Measurements from ENCODE around the gene SPNS3.

SPNS3 gene

DNA sequence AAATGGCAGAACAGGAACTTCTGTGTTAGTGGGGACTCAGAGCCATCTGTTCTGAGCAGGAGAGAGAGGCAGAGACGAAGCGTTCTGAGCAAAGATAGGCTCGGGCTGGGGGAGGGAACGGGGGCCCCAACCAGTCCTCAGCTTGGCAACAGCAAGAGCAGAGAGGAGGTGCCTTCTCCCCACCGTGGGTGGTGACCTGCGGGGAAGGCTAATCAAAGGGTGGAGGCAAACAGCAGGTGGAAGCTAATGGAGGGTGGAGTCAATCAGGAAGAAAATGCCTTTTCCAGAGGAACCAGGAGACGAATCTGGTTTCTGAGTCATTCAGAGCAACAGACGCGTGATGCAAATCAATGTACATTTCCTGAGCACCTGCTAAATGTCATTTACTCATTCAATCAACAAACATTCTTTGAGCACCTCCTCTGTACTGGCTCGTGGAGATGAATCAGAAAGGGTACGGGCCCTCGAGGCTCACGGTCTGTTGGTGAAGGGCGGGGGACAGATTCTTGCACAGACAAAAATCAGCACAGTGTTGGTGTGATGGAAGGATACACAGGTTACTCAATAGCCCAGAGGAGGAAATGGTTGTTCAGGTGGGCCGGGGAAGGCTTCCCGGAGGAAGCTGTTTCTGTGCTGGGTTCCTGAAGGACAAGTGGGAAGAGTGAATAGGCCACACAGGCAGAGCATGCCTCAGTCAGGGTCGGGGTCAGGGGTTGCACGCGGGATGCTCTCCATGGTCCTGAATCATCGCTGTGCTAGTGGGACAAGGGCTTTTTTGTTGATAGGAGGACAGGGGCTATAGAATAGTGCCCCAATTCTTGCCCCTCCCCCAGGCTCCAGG lies 59.2 kb downstream of the SPNS3 start (continued):
- TF ChIP-seq, protein P1, sequence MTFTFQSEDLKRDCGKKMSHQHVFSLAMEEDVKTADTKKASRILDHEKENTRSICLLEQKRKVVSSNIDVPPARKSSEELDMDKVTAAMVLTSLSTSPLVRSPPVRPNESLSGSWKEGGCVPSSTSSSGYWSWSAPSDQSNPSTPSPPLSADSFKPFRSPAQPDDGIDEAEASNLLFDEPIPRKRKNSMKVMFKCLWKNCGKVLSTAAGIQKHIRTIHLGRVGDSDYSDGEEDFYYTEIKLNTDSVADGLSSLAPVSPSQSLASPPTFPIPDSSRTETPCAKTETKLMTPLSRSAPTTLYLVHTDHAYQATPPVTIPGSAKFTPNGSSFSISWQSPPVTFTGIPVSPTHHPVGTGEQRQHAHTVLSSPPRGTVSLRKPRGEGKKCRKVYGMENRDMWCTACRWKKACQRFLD (tag by site-specific recombination; IDR thresholded peaks at IDR 0.05): no peak

DNA sequence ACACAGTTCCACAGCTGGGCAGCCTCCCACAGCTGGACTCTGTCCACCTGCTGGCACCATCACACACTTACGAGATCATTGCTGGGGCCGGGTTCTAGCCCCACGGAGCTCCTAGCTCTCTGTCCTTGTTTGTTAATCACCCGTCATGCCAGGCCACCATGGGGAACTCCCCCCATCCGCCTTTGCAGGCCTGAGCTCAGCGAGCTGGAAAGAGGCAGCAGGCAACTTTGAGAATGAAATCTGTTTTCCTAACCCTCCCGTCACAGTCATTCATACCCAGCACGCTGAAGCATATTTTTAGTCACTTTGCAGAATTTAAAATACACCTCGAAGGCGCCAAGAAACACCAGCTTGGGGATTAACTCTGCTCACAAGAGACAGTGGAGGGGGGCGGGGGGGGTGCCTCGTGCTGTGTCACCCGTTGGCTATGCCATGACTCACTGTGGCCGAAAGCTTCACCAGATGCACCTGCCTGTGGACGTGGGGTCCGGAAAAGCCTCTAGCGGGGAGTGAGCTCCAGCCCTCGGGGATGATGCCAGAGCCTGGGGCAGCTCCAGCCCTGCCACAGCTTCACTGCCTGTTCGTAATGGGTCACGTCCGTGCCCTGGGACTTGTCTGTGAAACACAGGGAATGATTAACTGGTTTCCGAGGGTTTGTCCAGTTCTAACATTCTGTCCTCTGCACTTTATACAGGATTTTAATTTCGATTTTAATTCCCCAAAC lies 63.5 kb downstream of the SPNS3 start:
- Histone ChIP-seq H3K27ac (ENCODE audit: extremely low read depth, low read depth, low read length) (no peak overlapping the region), H3K9me3 (ENCODE audit: control insufficient read depth, insufficient read depth, low read depth, low read length) (no peaks in the 10 kb centered on the region), H3K36me3 (ENCODE audit: control insufficient read depth in 2 of 2, insufficient read depth in 1 of 2, low read length in 2 of 2) (no peaks in the 10 kb centered on the region), H3K4me3 (ENCODE audit: low read depth, low read length) (no peak overlapping the region), H3K4me1 (ENCODE audit: control insufficient read depth, insufficient read depth, low read length) (no peaks in the 10 kb centered on the region)
- TF ChIP-seq PATZ1 (tag by site-specific recombination; IDR thresholded peaks at IDR 0.05) (no peak), ZBTB17 (tag by site-specific recombination; IDR thresholded peaks at IDR 0.05) (no peak), ZIC2 (tag by site-specific recombination; IDR thresholded peaks at IDR 0.05) (peak; percentile 92), MEIS1 (CRISPR knock-in tag; IDR thresholded peaks at IDR 0.05; ENCODE audit: borderline replicate concordance) (no peak), GFI1B (tag by site-specific recombination; IDR thresholded peaks at IDR 0.05) (no peak)
- ChIA-PET CTCF (no interaction called here), POLR2A (interaction anchor here (0.6 kb wide), 1 partner anchor 233 kb away, joined by 4 read pairs; the partner anchor contains the start of gene ANKFY1)

- Histone ChIP-seq H3K9me3 (ENCODE audit: control insufficient read depth, insufficient read depth, low read depth, low read length) (no peaks in the 10 kb centered on the region), H3K4me3 (ENCODE audit: low read depth, low read length) (peak within 1 kb of the TSS; percentile 12), H3K27ac (ENCODE audit: extremely low read depth, low read depth, low read length) (no peak within 1 kb of the TSS), H3K36me3 (ENCODE audit: control insufficient read depth in 2 of 2, insufficient read depth in 1 of 2, low read length in 2 of 2) (no peaks in the 10 kb centered on the region), H3K4me1 (ENCODE audit: control insufficient read depth, insufficient read depth, low read length) (no peaks in the 10 kb centered on the region)
- ChIA-PET POLR2A (interaction anchor here (0.6 to 2.1 kb wide), 2 partner anchors 44 to 57 kb away, joined by 3 to 5 read pairs; partner anchors contain the start of gene MYBBP1A), CTCF (interaction anchor here (0.6 to 2.0 kb wide), 4 partner anchors 25 to 126 kb away, joined by 3 to 6 read pairs (median 3); no protein-coding TSS in a partner anchor)
- TF ChIP-seq SETDB1 (IDR thresholded peaks at IDR 0.05; ENCODE audit: insufficient read length, low read length) (no peak), YY1 (tag by site-specific recombination; IDR thresholded peaks at IDR 0.05) (no peak), ZFHX2 (tag by site-specific recombination; conservative IDR thresholded peaks at IDR 0.05) (no peak), ZNF701 (tag by site-specific recombination; IDR thresholded peaks at IDR 0.05) (no peak), ZNF354C (tag by site-specific recombination; IDR thresholded peaks at IDR 0.05; ENCODE audit: borderline replicate concordance, low read depth) (no peak), ZFP69B (tag by site-specific recombination; IDR thresholded peaks at IDR 0.05) (no peak), SP2 (tag by site-specific recombination; IDR thresholded peaks at IDR 0.05) (0 out of 2 replicates have a peak, but pooled peaks have one; percentile 6), PATZ1 (tag by site-specific recombination; IDR thresholded peaks at IDR 0.05) (peak; percentile 85), AEBP2 (tag by site-specific recombination; IDR thresholded peaks at IDR 0.05; ENCODE audit: borderline replicate concordance) (no peak)
- TF ChIP-seq, protein P2, sequence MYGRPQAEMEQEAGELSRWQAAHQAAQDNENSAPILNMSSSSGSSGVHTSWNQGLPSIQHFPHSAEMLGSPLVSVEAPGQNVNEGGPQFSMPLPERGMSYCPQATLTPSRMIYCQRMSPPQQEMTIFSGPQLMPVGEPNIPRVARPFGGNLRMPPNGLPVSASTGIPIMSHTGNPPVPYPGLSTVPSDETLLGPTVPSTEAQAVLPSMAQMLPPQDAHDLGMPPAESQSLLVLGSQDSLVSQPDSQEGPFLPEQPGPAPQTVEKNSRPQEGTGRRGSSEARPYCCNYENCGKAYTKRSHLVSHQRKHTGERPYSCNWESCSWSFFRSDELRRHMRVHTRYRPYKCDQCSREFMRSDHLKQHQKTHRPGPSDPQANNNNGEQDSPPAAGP (tag by site-specific recombination; IDR thresholded peaks at IDR 0.05): no peak
- TF ChIP-seq, protein P3, sequence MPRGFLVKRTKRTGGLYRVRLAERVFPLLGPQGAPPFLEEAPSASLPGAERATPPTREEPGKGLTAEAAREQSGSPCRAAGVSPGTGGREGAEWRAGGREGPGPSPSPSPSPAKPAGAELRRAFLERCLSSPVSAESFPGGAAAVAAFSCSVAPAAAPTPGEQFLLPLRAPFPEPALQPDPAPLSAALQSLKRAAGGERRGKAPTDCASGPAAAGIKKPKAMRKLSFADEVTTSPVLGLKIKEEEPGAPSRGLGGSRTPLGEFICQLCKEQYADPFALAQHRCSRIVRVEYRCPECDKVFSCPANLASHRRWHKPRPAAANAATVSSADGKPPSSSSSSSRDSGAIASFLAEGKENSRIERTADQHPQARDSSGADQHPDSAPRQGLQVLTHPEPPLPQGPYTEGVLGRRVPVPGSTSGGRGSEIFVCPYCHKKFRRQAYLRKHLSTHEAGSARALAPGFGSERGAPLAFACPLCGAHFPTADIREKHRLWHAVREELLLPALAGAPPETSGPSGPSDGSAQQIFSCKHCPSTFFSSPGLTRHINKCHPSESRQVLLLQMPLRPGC (tag by site-specific recombination; IDR thresholded peaks at IDR 0.05): no peak
These were observed 65.0 kb downstream of the SPNS3 start, which contains the start of gene SPNS2 for GRCh38 chr17:4498461-4499397. Gene SPNS2 (plus strand): TSS chr17:4498881. CDS start chr17:4499048, 167 bp downstream.

All from HEK293 (cell line).